ENCODE data around the gene PTPRH.
"Not testable (repeated sequence)": the region's sequence is repeated elsewhere in the genome, so short reads cannot be mapped to it uniquely, and the experiment has no call there.

PTPRH gene

GRCh38 chr19:55158423-55158822, 50.9 kb downstream of the PTPRH start:
- no peak for FAIRE-seq

- no peak for FAIRE-seq
These were observed 52.0 kb downstream of the PTPRH start, which contains the start of gene TNNI3 for GRCh38 chr19:55157064-55157908. TSS of gene TNNI3 (minus strand) at chr19:55157732. CDS start at chr19:55157589, 143 bp downstream.

- FAIRE-seq: peak; percentile 93
These were observed 52.9 kb downstream of the PTPRH start for GRCh38 chr19:55156202-55157063.

GRCh38 chr19:55155784-55156183, 53.5 kb downstream of the PTPRH start:
- not testable (repeated sequence) for FAIRE-seq

GRCh38 chr19:55153652-55154264, 55.5 kb downstream of the PTPRH start:
- FAIRE-seq: no peak

GRCh38 chr19:55152017-55152416, 57.3 kb downstream of the PTPRH start:
- peak; percentile 78 for FAIRE-seq

GRCh38 chr19:55149078-55150003, 60.0 kb downstream of the PTPRH start, which contains the start of gene TNNT1:
TSS of gene TNNT1 (minus strand) at chr19:55149206. CDS start at chr19:55147157, 2,049 bp downstream.
- no peak for FAIRE-seq

GRCh38 chr19:55147545-55148251, 61.6 kb downstream of the PTPRH start:
- FAIRE-seq: no peak

GRCh38 chr19:55146705-55147273, 62.5 kb downstream of the PTPRH start:
- FAIRE-seq: peak; percentile 95

GRCh38 chr19:55146078-55146704, 63.1 kb downstream of the PTPRH start:
- no peak for FAIRE-seq

GRCh38 chr19:55145232-55145631, 64.1 kb downstream of the PTPRH start:
- no peak for FAIRE-seq

- FAIRE-seq: no peak
These were observed 67.6 kb downstream of the PTPRH start for GRCh38 chr19:55141696-55142095.

- no peak for FAIRE-seq
These were observed 71.4 kb downstream of the PTPRH start for GRCh38 chr19:55137915-55138314.

GRCh38 chr19:55136399-55137102, 72.8 kb downstream of the PTPRH start:
- no peak for FAIRE-seq

- FAIRE-seq: no peak
These were observed 74.6 kb downstream of the PTPRH start for GRCh38 chr19:55134736-55135135.

- no peak for FAIRE-seq
These were observed 75.5 kb downstream of the PTPRH start for GRCh38 chr19:55133639-55134444.

GRCh38 chr19:55132453-55133129, 76.7 kb downstream of the PTPRH start:
- no peak for FAIRE-seq

- FAIRE-seq: no peak
These were observed 77.9 kb downstream of the PTPRH start for GRCh38 chr19:55131421-55131820.

All from G401.6 (cell line).